ENCODE results near the gene TMEM131. TPM values are rescaled to one million over a fixed set of nuclear protein-coding genes. Genes with fewer than 3 reads are reported as not detected.
A peak's percentile ranks its signal among the peaks of the same experiment; 100 is the strongest.

Gene TMEM131
- total and polyA plus RNA-seq, 2 of the 8 experiments (the other 6 are each of a cell fraction or from before 2014, with no cell fraction given) = 9.7 to 22.9 TPM

DNA sequence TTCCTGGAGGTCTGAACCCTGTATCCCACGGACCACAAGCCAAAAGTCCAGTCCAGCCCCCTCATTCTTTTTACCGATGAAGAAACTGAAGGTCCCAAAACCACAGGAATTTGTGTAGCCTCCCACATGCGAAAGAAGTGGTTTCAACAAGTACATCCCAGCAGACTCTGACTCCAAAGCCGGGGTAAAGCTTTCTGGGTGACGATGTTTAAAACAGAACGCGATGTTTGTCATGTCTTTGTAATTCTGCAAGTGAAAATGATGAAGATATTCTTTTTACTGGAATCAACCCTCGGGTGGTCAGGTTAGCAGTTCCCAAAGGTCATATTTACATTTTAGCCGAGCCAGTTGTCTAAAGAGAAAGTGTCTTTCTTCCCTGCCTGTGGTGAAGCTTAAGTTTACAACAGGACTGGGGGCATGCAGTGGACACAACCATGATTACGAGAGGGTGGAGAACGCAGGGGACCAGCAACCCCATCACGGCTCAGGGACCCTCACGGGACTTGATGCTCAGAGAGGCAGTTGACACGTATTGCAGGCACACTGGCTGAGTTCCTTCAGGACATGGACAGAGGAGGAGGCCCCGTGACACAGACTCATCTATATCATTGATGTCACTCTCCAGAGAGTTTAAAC lies 17.8 kb upstream of the TMEM131 start:
- Histone ChIP-seq H2BK20ac (ENCODE audit: low read length) (no peak overlapping the region), H3K4me2 (ENCODE audit: insufficient read depth in 1 of 2, low read depth in 2 of 2, low read length in 2 of 2) (no peak overlapping the region), H2BK12ac (ENCODE audit: low read depth, low read length) (no peak overlapping the region), H2BK120ac (replicated peaks; ENCODE audit: low read depth, low read length) (no peak overlapping the region), H2BK15ac (ENCODE audit: low read length) (no peak overlapping the region), H3K4ac (replicated peaks; ENCODE audit: insufficient read length, low read depth, low read length) (no peak overlapping the region), H3K79me2 (ENCODE audit: control insufficient read depth in 1 of 2, insufficient read depth in 2 of 2, low read length in 2 of 2) (no peaks in the 10 kb centered on the region), H4K8ac (ENCODE audit: extremely low read depth, insufficient read depth, low read length) (no peak overlapping the region), H2AK5ac (ENCODE audit: low read depth, low read length) (no peak overlapping the region), H4K20me1 (replicated peaks in 1 of 2; ENCODE audit: control insufficient read depth in 1 of 2, insufficient read depth in 2 of 2, low read length in 2 of 2) (no peaks in the 10 kb centered on the region), H3K79me1 (ENCODE audit: low read depth, low read length) (no peaks in the 10 kb centered on the region), H3K9ac (replicated peaks in 1 of 4; ENCODE audit: extremely low read depth in 1 of 4, low read depth in 3 of 4, low read length in 3 of 4) (no peak overlapping the region), H3K4me3 (ENCODE audit: extremely low read depth in 1 of 4, insufficient read depth in 2 of 4, low read depth in 3 of 4, low read length in 4 of 4) (no peak overlapping the region), H3K27ac (ENCODE audit: low read depth, low read length) (no peak overlapping the region), H3K27me3 (replicated peaks in 1 of 4; ENCODE audit: control insufficient read depth in 3 of 4, extremely low read depth in 1 of 4, insufficient read depth in 3 of 4, low read length in 3 of 4) (no peaks in the 10 kb centered on the region; a peak in 1 of 7 replicates), H4K5ac (ENCODE audit: insufficient read length, low read depth, low read length) (no peak overlapping the region), H3K23me2 (ENCODE audit: low read depth, low read length) (no peaks in the 10 kb centered on the region), H4K91ac (replicated peaks; ENCODE audit: insufficient read length, low read length) (no peak overlapping the region), H3K9me3 (ENCODE audit: insufficient read depth in 2 of 2, low read depth in 1 of 2, low read length in 1 of 2) (no peaks in the 10 kb centered on the region), H3K56ac (replicated peaks; ENCODE audit: insufficient read length, low read depth, low read length) (no peak overlapping the region), H3K36me3 (ENCODE audit: control insufficient read depth in 2 of 4, insufficient read depth in 4 of 4, low read length in 3 of 4) (no peaks in the 10 kb centered on the region), H3K18ac (ENCODE audit: extremely low read depth, low read length) (no peak overlapping the region), H3K14ac (ENCODE audit: insufficient read length) (no peak overlapping the region), H2AFZ (ENCODE audit: low read length) (peak overlapping the region; percentile 32; the same call in 1 of the 2 replicates), H2BK5ac (ENCODE audit: low read depth, low read length) (no peak overlapping the region), H3K4me1 (replicated peaks in 1 of 4; ENCODE audit: control insufficient read depth in 3 of 4, insufficient read depth in 4 of 4, low read length in 3 of 4) (no peaks in the 10 kb centered on the region), H3K23ac (ENCODE audit: insufficient read length) (no peak overlapping the region)
- FAIRE-seq (no peak), DNase-seq (ENCODE audit: low read depth in 1 of 2, low spot score in 2 of 2) (no peak)
- CTCF ChIA-PET (ENCODE audit: partially characterized antibody) = no interaction called here
- WGBS, 2 experiments (ENCODE audit: extremely low coverage in 1 of 2, insufficient coverage in 1 of 2, insufficient read length in 1 of 2, insufficient replicate concordance in 2 of 2, low coverage in 1 of 2, low lambda C conversion rate in 2 of 2, missing lambda C conversion rate in 1 of 2) = 90% methylated on average over 15 of the region's 15 CpGs; no CpG with 5 or more reads in 1 of the 2 experiments
- POLR2A ChIA-PET (ENCODE audit: partially characterized antibody) = no interaction called here
- no peak for TF ChIP-seq KDM5A (IDR thresholded peaks at IDR 0.05; ENCODE audit: low read length)

All from H1 (cell line).